Adrenal gland (tissue), 5 donors: ENCODE measurements around the gene STX18.

Source experiments
- POLR2A ChIP-seq, 2 donors: fragments of 450-650 bp; IDR thresholded peaks; one replicate each; pipeline ENCODE4 v1.6.1; 2017; ENCODE audit warnings: antibody characterized with exemption in 2 of 2, mild to moderate bottlenecking in 2 of 2, moderate library complexity in 1 of 2
- TF ChIP-seq, protein P1 (sequence below), 6 experiments: fragments of 450-650 bp in 4 of 6; fragments of 200-600 bp in 2 of 6; sonication (generic) in 1 of 6; IDR thresholded peaks; 1 replicate in 5 of 6; 2 replicates in 1 of 6; pipeline versions ENCODE4 v1.5.1 to v1.8.0; 2016 to 2021; ENCODE audit warnings: antibody characterized with exemption in 6 of 6, mild to moderate bottlenecking in 2 of 6, moderate library complexity in 1 of 6
- donor health status: DM: no; HTN: no; CAD: no.

DNA sequence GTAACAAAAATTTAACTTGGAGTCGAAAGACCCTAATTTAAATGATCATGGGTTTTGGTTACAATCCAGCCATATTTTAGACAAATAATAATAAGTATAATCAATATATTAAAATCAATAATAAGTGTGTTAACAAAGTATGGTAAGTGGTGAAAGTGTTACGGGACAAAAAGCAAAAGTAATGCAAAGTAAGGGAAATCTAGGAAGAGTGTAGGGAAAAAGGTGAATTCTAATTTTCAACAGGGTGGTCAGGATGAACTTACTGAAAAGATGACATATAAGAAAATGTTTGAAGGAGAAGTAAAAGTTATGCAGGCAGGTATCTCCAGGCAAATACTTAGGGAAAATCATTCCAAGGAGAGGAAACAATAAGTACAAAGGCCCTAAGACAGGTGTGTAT, 32.3 kb downstream of the STX18 start:
- TF ChIP-seq, protein P1, sequence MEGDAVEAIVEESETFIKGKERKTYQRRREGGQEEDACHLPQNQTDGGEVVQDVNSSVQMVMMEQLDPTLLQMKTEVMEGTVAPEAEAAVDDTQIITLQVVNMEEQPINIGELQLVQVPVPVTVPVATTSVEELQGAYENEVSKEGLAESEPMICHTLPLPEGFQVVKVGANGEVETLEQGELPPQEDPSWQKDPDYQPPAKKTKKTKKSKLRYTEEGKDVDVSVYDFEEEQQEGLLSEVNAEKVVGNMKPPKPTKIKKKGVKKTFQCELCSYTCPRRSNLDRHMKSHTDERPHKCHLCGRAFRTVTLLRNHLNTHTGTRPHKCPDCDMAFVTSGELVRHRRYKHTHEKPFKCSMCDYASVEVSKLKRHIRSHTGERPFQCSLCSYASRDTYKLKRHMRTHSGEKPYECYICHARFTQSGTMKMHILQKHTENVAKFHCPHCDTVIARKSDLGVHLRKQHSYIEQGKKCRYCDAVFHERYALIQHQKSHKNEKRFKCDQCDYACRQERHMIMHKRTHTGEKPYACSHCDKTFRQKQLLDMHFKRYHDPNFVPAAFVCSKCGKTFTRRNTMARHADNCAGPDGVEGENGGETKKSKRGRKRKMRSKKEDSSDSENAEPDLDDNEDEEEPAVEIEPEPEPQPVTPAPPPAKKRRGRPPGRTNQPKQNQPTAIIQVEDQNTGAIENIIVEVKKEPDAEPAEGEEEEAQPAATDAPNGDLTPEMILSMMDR (IDR thresholded peaks at IDR 0.05): no peak
- no peak for TF ChIP-seq POLR2A (IDR thresholded peaks at IDR 0.05)
